ENCODE measurements around the gene CDC42BPB.
"Not testable (repeated sequence)": the region's sequence is repeated elsewhere in the genome, so short reads cannot be mapped to it uniquely, and the experiment has no call there.

The CDC42BPB gene

DNA sequence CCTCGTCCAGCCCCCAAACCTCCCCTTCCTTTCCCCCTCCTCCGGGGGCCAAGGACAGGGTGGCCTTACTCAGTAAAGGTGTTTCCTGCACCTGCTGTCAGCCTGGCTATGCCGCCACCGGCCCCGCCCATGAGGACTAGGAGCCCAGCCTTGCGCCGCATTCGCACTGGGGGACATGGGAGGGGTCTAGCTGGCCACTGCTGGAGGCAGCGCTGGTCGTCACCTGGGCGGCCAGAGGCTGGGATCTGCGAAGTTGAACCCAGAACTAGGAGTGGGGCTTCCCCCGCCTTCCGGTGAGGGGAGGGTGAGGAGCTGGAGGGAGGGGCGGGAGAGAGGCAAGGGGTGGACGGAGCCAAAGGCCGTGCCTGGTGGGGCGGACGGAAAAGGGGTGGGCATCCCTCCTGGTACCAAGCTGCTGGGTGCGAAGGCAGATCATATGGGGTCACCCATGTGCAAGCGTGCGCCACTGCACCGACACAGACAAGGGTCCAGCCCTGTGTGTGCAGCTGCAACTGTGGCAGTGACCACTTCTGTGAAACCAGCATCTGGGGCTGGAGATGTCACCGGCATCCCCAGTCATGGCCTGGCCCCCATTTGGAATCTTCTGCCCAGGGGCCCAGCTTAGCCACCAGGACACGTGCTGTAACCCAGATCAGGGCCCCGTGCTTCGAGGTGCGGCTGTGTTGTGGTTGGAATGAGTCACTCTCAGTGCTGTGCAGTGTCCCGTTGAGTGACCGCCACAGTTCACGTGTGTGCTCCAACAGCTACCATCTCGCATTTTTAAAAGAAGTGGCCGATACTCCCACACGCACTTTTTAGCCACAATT is 126.4 kb downstream of the CDC42BPB start:
- in situ Hi-C loops (cut with HindIII; ENCODE audit: low sequenced_read_pairs) = no loop called here

GRCh38 chr14:102930138-102930752 is 127.1 kb downstream of the CDC42BPB start:
- in situ Hi-C loops (cut with HindIII; ENCODE audit: low sequenced_read_pairs) = no loop called here

DNA sequence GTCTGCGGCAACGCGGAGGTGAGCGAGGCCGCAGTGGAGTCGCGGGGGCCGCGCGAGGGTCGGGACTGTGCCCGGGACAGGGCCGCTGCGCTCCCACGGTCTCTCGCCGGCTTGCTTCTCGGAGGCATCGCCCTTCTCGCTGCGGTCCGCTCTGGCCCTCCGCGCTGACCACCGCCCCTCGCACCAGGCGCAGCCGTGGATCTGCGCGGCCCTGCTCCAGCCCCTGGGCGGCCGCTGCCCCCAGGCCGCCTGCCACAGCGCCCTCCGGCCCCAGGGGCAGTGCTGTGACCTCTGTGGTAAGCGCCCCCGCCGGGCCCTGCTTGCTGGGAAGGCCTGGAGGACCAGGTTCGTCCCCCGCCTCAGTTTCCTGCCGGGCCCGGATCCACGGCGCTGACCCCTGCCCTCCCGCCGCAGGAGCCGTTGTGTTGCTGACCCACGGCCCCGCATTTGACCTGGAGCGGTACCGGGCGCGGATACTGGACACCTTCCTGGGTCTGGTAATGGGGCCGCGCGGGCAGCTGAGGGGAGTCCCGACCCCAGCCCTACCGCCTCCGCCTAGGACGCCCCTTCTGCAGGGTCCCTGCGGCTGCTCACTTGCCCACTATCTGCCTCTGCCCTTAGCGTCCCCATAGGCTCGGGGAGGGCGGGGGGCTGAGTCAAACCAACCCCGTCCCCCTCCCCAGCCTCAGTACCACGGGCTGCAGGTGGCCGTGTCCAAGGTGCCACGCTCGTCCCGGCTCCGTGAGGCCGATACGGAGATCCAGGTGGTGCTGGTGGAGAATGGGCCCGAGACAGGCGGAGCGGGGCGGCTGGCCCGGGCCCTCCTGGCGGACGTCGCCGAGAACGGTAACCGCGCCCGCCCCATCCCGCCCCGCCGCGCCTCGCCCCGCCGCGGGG is 127.9 kb downstream of the CDC42BPB start:
- in situ Hi-C loops (cut with HindIII; ENCODE audit: low sequenced_read_pairs) = no loop called here

- in situ Hi-C loops (cut with HindIII; ENCODE audit: low sequenced_read_pairs) = no loop called here
Observed at GRCh38 chr14:102928412-102929240, 128.7 kb downstream of the CDC42BPB start.

GRCh38 chr14:102927878-102928411 is 129.4 kb downstream of the CDC42BPB start:
- in situ Hi-C loops (cut with HindIII; ENCODE audit: low sequenced_read_pairs) = no loop called here

GRCh38 chr14:102927346-102927877 is 129.9 kb downstream of the CDC42BPB start:
- in situ Hi-C loops (cut with HindIII; ENCODE audit: low sequenced_read_pairs) = no loop called here

- in situ Hi-C loops (cut with HindIII; ENCODE audit: low sequenced_read_pairs) = not testable (repeated sequence)
Observed at GRCh38 chr14:102926840-102927239, 130.5 kb downstream of the CDC42BPB start.

- in situ Hi-C loops (cut with HindIII; ENCODE audit: low sequenced_read_pairs) = no loop called here
Observed at GRCh38 chr14:102926104-102926503, 131.2 kb downstream of the CDC42BPB start.

- in situ Hi-C loops (cut with HindIII; ENCODE audit: low sequenced_read_pairs) = no loop called here
Observed at GRCh38 chr14:102925646-102926045, 131.7 kb downstream of the CDC42BPB start.

DNA sequence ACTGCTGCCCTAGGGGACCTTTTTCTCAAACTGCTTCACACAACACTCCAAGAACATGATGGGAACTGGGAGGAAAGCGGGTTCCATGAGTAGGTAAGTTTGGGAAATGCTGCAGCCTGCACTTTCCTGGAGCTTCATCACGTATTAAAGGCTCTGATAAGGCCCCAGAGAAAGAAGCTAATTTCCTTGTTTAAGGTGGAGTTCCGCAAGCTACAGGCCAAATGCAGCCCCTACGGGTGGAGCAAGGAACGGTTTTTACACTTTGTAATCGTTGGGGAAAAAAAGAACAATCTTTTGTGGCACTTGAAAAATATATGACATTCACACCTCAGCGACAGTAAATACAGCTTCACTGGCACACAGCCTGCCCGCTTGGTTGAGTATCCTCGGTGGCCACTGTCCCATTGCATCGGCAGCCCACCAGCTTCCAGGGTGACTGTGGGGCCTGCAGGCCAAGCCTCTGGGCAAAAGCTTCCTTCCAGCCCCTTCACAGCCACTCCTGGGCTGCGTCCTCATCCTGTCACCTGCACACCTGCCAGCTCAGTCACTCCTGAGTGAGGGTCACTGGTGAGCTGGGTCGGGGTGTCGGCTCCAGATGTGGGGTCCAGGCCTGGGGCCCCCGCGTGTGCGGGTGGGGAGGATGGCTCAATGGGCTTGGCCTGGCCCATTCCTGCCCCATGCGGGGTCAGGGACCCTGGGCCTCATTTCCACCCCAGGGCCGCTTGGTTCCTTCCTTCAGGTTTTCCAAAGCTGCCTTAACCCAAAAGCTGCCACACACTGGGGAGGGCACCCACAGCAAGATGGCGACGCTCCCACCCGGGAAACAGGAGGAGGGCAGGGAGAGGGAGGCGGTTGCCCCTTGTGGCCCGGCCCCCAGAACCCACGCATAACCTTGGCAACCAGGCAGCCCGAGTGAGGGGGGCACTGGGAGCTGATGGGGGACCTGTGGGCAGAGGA is 132.4 kb downstream of the CDC42BPB start:
- in situ Hi-C loops (cut with HindIII; ENCODE audit: low sequenced_read_pairs) = no loop called here

GRCh38 chr14:102923925-102924486 is 133.3 kb downstream of the CDC42BPB start:
- in situ Hi-C loops (cut with HindIII; ENCODE audit: low sequenced_read_pairs) = no loop called here

- in situ Hi-C loops (cut with HindIII; ENCODE audit: low sequenced_read_pairs) = no loop called here
Observed at GRCh38 chr14:102923201-102923924, 134.0 kb downstream of the CDC42BPB start.

DNA sequence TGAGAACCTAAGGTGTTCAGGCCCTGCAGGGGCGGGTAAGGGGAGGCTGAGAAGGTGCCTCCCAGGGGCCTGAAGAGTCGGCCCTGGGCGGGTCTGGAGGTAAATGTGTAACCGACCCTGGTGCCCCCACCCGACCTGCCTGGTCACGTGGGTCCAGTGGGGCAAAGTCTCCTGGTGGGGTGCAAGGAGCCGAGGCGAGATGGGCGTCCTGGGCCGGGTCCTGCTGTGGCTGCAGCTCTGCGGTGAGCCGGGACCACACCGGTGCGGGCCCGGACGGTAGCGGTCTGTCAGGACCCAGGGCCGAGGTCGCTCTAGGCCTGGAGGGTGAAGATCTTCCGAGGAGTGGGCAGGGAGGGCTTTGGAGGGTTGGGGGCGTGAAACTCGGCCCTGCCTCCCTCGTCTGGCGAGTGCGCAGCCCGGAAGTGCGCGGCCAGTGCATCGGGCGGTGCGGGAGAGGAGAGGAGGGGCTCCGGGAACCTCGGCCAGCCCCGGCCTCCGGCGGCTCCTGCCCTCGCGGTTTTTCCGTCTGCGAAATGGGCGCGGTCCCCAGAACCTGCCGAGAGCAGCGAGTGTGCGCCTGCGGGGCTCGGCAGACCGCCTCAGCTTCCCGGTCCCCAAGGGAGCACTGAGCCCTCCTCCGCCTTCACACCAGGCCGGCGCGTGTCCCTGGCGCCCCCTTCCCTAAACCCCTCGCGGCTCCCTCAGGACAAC is 134.7 kb downstream of the CDC42BPB start, which contains the start of gene AMN:
TSS of gene AMN (plus strand) at position 174 of the 711 bp plus-strand sequence. CDS start at position 200, 26 bp downstream.
- in situ Hi-C loops (cut with HindIII; ENCODE audit: low sequenced_read_pairs) = no loop called here

GRCh38 chr14:102920998-102921304 is 136.4 kb downstream of the CDC42BPB start:
- in situ Hi-C loops (cut with HindIII; ENCODE audit: low sequenced_read_pairs) = no loop called here

GRCh38 chr14:102920273-102920997 is 136.9 kb downstream of the CDC42BPB start:
- in situ Hi-C loops (cut with HindIII; ENCODE audit: low sequenced_read_pairs) = no loop called here

DNA sequence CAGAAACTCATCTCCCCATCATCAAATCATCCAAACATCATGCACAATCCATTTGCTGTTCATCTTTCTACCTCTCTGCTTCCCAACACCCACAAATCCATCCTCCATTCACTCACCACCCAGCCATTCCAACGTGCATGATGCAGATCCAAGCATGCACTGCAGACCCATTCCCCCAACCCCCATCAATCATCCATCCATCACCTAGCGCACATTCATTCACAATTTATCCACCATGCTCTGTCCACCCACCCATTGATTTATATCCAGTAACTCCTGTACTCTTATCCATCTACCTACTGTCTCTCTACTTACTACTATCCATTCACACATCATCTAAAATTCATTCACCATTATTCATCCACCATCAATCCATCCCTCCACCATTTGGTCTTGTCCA is 138.9 kb downstream of the CDC42BPB start:
- in situ Hi-C loops (cut with HindIII; ENCODE audit: low sequenced_read_pairs) = no loop called here
